Ishikawa (cell line): ENCODE measurements around the gene DCHS1.

Source experiments
- CEBPB ChIP-seq: IDR thresholded peaks from 2 replicates; pipeline ENCODE4 v1.6.1; 2012
- CREB1 ChIP-seq: IDR thresholded peaks from 2 replicates; pipeline ENCODE4 v1.6.1; 2012; ENCODE audit warnings: low read depth
- EGR1 ChIP-seq: IDR thresholded peaks from 2 replicates; pipeline ENCODE4 v1.6.1; 2012
- EP300 ChIP-seq: IDR thresholded peaks from 2 replicates; pipeline ENCODE4 v1.6.1; 2012; ENCODE audit warnings: borderline replicate concordance
- FOXM1 ChIP-seq: IDR thresholded peaks from 2 replicates; pipeline ENCODE4 v1.6.1; 2012; ENCODE audit warnings: low read depth, borderline replicate concordance
- NFIC ChIP-seq: IDR thresholded peaks from 2 replicates; pipeline ENCODE4 v1.6.1; 2012
- RAD21 ChIP-seq: IDR thresholded peaks from 2 replicates; pipeline ENCODE4 v1.6.1; 2012; ENCODE audit warnings: low read depth
- TAF1 ChIP-seq: IDR thresholded peaks from 2 replicates; pipeline ENCODE4 v1.6.1; 2012; ENCODE audit warnings: low read depth, mild to moderate bottlenecking
- TCF12 ChIP-seq: IDR thresholded peaks from 2 replicates; pipeline ENCODE4 v1.6.1; 2012; ENCODE audit warnings: low read depth
- TEAD4 ChIP-seq: IDR thresholded peaks from 2 replicates; pipeline ENCODE4 v1.6.1; 2012
- YY1 ChIP-seq: IDR thresholded peaks from 2 replicates; pipeline ENCODE4 v1.6.1; 2012; ENCODE audit warnings: low read depth
- ZBTB7A ChIP-seq: IDR thresholded peaks from 2 replicates; pipeline ENCODE4 v1.6.1; 2012; ENCODE audit warnings: low read depth
- TF ChIP-seq, protein P1 (sequence below): IDR thresholded peaks from 2 replicates; pipeline ENCODE4 v1.6.1; 2012
- TF ChIP-seq, protein P2 (sequence below): IDR thresholded peaks from 2 replicates; pipeline ENCODE4 v1.6.1; 2012; ENCODE audit warnings: low read depth, mild to moderate bottlenecking
- TF ChIP-seq, protein P3 (sequence below): IDR thresholded peaks from 2 replicates; pipeline ENCODE4 v1.6.1; 2012

Gene DCHS1

DNA sequence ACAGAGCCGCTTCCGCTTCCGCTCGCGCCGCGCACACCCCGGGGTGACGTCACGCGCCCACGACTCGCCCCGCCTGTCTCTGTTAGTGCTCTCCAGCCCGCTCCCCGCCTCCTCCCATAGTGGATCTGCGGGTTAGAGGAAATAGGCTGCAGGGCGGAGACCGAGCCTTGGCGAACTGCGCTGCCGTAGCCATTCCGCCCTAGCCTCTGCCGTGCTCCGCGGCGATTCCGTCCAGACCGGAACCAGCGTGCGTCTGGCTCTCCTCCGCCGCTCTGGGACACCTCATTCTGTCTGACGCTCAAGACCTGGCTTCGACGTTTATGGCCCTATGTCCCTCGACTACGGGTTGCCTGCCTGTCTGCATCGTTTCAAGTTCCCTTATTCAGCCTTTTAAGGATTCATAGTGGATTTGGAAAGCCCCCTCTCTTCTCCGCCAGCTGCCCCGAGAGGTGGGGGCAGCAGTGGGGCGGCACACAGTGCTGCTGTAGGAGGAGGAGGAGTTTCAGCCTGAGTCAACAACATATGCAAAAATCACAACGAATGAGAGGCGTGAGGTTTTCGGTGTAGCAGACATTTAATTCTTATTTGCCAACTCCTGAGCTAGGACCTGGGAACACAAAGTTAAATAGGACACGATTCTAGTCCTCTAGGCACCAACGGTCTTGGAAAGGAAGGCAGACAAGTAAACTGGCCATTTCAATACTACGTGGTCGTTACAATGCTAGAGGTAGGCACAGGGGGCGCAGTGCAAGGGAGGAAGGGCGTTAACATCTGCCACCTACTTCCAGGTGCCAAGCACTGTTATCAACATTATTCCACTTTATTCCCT is 43.2 kb downstream of the DCHS1 start, which contains the start of gene TAF10:
Gene TAF10, minus strand, starts transcription at position 4 of the 829 bp plus-strand sequence. CDS start 27 bp downstream, outside the sequence.
- TF ChIP-seq TEAD4 (peak; percentile 41; the same call in 1 of the 2 replicates), EGR1 (peak; percentile 52; the same call in 1 of the 2 replicates), RAD21 (no peak), ZBTB7A (no peak), NFIC (no peak), CREB1 (peak; percentile 67), FOXM1 (no peak), TAF1 (peak; percentile 85), CEBPB (peak; percentile 4; the same call in 1 of the 2 replicates), EP300 (peak; percentile 22; the same call in 1 of the 2 replicates), TCF12 (peak; percentile 41; the same call in 1 of the 2 replicates), YY1 (peak; percentile 72; the same call in 1 of the 2 replicates)
- TF ChIP-seq, protein P1, sequence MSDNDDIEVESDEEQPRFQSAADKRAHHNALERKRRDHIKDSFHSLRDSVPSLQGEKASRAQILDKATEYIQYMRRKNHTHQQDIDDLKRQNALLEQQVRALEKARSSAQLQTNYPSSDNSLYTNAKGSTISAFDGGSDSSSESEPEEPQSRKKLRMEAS = peak; percentile 77
- TF ChIP-seq, protein P2, sequence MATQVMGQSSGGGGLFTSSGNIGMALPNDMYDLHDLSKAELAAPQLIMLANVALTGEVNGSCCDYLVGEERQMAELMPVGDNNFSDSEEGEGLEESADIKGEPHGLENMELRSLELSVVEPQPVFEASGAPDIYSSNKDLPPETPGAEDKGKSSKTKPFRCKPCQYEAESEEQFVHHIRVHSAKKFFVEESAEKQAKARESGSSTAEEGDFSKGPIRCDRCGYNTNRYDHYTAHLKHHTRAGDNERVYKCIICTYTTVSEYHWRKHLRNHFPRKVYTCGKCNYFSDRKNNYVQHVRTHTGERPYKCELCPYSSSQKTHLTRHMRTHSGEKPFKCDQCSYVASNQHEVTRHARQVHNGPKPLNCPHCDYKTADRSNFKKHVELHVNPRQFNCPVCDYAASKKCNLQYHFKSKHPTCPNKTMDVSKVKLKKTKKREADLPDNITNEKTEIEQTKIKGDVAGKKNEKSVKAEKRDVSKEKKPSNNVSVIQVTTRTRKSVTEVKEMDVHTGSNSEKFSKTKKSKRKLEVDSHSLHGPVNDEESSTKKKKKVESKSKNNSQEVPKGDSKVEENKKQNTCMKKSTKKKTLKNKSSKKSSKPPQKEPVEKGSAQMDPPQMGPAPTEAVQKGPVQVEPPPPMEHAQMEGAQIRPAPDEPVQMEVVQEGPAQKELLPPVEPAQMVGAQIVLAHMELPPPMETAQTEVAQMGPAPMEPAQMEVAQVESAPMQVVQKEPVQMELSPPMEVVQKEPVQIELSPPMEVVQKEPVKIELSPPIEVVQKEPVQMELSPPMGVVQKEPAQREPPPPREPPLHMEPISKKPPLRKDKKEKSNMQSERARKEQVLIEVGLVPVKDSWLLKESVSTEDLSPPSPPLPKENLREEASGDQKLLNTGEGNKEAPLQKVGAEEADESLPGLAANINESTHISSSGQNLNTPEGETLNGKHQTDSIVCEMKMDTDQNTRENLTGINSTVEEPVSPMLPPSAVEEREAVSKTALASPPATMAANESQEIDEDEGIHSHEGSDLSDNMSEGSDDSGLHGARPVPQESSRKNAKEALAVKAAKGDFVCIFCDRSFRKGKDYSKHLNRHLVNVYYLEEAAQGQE = no peak
- TF ChIP-seq, protein P3, sequence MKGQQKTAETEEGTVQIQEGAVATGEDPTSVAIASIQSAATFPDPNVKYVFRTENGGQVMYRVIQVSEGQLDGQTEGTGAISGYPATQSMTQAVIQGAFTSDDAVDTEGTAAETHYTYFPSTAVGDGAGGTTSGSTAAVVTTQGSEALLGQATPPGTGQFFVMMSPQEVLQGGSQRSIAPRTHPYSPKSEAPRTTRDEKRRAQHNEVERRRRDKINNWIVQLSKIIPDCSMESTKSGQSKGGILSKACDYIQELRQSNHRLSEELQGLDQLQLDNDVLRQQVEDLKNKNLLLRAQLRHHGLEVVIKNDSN = no peak; the same call in none of the 2 replicates

DNA sequence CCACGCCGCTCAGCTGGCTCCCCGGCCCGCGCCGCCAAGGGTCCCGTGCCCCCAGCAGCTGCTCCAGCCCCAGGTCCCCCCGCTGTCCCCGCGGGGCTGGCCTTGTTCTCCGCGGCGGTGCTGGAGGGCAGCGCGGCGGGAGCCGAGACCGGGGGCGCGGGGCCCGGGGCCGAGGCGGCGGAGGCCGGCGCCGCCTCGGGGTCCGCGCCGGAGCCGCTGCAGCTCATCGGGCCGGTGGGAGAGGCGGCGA is 43.7 kb downstream of the DCHS1 start:
- TF ChIP-seq FOXM1 (no peak), NFIC (no peak), TAF1 (no peak), CEBPB (no peak), YY1 (no peak), TCF12 (no peak), CREB1 (no peak), EP300 (no peak), ZBTB7A (no peak), EGR1 (no peak), TEAD4 (no peak), RAD21 (no peak)
- TF ChIP-seq, protein P1 = no peak
- TF ChIP-seq, protein P2 = no peak
- TF ChIP-seq, protein P3 = no peak

DNA sequence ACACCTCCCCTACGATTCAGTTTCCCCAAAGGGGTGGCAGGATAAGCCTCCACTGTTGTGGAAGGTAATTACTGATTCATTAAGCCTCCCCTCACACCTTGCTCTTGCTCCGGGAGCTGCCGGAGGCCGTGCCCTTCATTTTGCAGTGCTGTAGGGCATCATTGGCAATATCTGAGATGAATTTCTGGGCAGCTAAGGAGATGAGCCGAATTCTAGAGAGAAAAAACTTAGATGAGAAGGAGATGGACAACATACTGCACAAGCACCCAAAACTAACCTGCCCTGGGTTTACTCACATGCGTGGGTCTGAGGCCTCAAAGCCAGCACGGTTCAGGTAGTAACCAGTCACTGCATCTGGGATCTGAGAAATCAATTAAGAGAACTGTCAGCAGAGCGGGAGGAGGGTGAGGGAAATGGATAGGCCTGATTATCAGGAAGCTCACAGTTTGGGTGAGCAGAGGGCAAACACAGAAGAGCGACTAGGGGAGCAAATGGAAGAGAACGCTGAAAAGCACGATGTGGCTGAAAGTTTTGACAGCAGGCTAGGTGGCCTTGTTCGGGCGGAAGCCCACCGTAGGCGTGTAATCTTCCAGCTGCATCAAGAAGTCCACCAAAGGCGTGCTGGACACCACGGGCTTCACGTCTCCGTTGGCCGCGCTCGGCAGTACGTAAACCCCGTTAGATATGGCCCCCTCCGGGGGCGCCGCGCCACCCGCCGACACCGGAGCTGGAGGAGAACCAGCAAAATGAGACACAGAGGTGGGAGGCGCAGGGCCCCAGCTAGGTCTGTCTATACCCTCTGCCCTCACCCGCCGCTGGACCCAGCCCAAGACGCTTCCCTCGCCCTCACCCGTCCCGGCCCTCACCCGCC is 44.3 kb downstream of the DCHS1 start:
- TF ChIP-seq TAF1 (no peak), NFIC (0 out of 2 replicates have a peak, but pooled peaks have one; percentile 4)
- TF ChIP-seq, protein P1 = no peak

- TF ChIP-seq FOXM1 (no peak), YY1 (no peak), NFIC (no peak), EGR1 (no peak)
- TF ChIP-seq, protein P1 = no peak
Observed at GRCh38 chr11:6610591-6610990, 45.0 kb downstream of the DCHS1 start.

DNA sequence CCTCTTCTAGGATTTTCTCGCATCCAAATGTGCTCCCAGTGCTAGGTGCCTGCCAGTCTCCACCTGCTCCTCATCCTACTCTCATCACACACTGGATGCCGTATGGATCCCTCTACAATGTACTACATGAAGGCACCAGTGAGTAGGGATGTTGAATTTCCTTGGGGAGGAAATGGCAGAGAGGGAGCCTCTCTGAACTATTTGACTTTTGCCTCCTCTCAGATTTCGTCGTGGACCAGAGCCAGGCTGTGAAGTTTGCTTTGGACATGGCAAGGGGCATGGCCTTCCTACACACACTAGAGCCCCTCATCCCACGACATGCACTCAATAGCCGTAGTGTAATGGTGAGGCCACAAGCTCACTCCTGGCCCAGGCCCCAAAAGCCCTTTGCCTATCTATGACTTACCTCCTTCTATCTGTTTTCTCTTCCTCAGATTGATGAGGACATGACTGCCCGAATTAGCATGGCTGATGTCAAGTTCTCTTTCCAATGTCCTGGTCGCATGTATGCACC is 46.0 kb downstream of the DCHS1 start:
- TF ChIP-seq TAF1 (no peak), YY1 (no peak), FOXM1 (no peak), EGR1 (no peak), RAD21 (no peak), NFIC (no peak)
- TF ChIP-seq, protein P1 = no peak
